Urinary bladder (tissue), 4 donors: ENCODE results near the gene ZNF165. TPM values are rescaled to one million over a fixed set of nuclear protein-coding genes. Genes with fewer than 3 reads are reported as not detected.
"Not testable (repeated sequence)": the region's sequence is repeated elsewhere in the genome, so short reads cannot be mapped to it uniquely, and the experiment has no call there.

Experiments
- DNase-seq: peaks from one replicate; pipeline ENCODE4 v3.0.0-alpha.2; 2015; ENCODE audit errors: extremely low spot score
- H3K27ac ChIP-seq: one replicate; pipeline ENCODE4 v1.5.1; 2013; ENCODE audit warnings: low read depth, mild to moderate bottlenecking, moderate library complexity
- H3K36me3 ChIP-seq: one replicate; pipeline ENCODE4 v1.6.1; 2013; ENCODE audit warnings: mild to moderate bottlenecking, moderate library complexity; ENCODE audit not compliant: insufficient read depth
- H3K4me1 ChIP-seq: one replicate; pipeline ENCODE4 v1.6.1; 2013; ENCODE audit warnings: mild to moderate bottlenecking, moderate library complexity; ENCODE audit not compliant: insufficient read depth
- H3K4me3 ChIP-seq: one replicate; pipeline ENCODE4 v1.5.1; 2013; ENCODE audit warnings: low read depth, low read length
- WGBS: extraction: QIAGEN DNeasy Blood & Tissue Kit; methylation state at CpG from one replicate; pipeline ENCODE4 v1.1.7; 2013; 5-methylcytosine and 5-hydroxymethylcytosine counted together
- polyA plus RNA-seq: library from polyadenylated mRNA; stranded (reverse); fragments of 200-250 nt; gene quantifications from one replicate; pipeline ENCODE4 v1.2.3, GENCODE V29; 2013
- total RNA-seq: library from RNA; depleted of rRNA; stranded (reverse); fragments of >200 nt; gene quantifications from one replicate; pipeline ENCODE4 v1.2.3, GENCODE V29; 2014
- donor health status: healthy with polysubstance abuse.
- donor health status: healthy.

Gene ZNF165
- total and polyA plus RNA-seq, 2 donors: 0.90 to 1.0 TPM

DNA sequence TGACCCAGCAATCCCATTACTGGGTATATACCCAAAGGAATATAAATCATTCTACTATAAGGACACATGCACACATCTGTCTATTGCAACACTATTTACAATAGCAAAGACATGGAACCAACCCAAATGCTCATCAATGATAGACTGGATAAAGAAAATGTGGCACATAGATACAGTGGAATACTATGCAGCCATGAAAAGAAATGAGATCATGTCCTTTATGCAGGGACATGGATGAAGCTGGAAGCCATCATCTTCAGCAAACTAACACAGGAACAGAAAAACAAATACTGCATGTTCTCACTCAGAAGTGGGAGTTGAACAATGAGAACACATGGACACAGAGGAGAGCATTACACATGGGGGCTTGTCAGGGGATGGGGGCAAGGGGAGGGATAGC is 22.3 kb downstream of the ZNF165 start:
- H3K27ac ChIP-seq, H3K4me3 ChIP-seq, H3K36me3 ChIP-seq, DNase-seq, H3K4me1 ChIP-seq: not testable (repeated sequence)

DNA sequence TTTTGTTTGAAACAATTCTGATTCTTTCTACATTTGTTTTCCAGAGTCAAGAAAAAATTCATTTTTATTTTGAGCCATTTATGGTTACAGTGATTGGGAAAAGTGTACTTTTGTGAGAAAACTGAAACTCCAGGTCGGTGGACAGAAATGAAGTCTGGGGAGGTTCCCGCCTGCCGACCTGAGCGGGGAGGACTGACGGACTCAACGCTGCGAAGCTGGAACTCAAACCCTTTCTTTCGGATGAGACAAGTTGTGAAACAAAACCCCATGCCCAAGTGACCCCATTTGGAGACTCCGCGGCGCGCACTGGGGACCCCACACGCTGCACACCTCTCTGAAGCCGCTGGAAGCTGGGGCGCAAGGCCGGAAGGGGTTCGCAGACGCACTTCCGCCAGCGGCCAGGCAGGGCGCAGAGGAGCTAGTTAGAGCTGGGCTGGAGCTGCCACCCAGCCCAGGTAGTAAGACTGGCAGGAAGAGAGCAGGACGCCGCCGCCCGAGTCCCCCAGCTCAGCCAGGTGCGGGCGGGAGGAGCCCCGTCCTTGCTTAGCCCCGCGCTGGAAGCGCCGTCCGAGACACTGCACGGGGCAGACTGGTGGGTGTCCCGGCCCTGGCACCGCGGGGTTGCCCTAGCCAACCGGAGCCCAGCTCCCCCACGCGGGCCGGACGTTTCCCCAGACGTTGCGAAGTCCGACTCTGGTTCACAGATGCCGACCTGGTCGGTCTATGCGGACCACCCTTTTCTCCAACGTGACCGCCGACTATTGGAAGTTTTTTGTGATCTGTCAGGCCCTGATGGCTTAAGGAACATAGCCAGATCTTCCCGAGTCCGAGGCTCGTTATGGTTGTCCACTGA is 24.2 kb downstream of the ZNF165 start:
- DNase-seq: peak; percentile 45
- H3K4me1 ChIP-seq: no peaks in the 10 kb centered on the region
- peak overlapping the region; percentile 60 for H3K4me3 ChIP-seq
- H3K36me3 ChIP-seq: no peaks in the 10 kb centered on the region
- WGBS: under 1% methylated on average over 54 of the region's 54 CpGs
- peak overlapping the region; percentile 39 for H3K27ac ChIP-seq

DNA sequence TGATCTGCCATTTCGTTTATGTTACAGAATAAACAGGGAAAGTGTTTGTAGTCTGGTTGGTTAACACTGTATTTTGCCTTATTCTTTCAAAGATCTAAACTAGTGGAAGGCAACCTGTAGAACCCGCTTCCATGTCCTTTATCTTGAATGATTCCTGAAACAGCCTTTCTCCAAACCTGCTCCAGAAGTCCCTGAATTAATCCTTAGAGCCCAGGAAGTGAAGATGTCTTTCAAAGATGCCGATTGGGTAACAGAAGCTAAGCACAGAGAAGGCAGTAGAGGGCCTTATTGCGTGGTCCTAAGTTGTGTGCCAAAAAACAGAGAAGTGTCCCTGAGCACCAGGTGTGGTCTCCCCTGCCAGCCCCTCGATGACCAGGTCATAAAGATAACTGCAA is 24.9 kb downstream of the ZNF165 start:
- Histone ChIP-seq H3K27ac (no peak overlapping the region), H3K4me3 (peak overlapping the region; percentile 60), H3K4me1 (no peaks in the 10 kb centered on the region), H3K36me3 (no peaks in the 10 kb centered on the region)
- DNase-seq: no peak
- 16% methylated on average over 5 of the region's 5 CpGs for WGBS

DNA sequence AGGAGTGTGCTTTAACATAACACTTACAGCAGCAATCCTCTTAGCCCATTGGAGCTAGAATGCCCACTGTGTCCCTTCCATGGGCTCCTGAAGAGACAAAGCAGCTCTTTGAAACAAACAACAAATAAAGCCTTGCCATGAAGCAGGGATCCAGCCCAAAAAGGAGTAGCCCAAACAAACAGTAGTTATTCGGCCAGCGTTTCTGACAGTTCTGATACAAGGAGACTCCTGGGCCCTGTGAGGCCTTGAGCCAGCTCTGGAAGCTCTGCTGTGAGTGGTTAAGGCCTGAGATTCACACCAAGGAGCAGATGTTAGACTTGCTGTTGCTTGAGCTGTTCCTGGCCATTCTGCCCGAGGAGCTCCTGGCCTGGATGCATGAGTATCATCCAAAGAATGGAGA is 27.1 kb downstream of the ZNF165 start:
- H3K36me3 ChIP-seq: no peaks in the 10 kb centered on the region
- H3K4me1 ChIP-seq: no peaks in the 10 kb centered on the region
- 80% methylated on average over 3 of the region's 3 CpGs for WGBS
- H3K4me3 ChIP-seq: no peak overlapping the region
- DNase-seq: no peak
- H3K27ac ChIP-seq: no peak overlapping the region

DNA sequence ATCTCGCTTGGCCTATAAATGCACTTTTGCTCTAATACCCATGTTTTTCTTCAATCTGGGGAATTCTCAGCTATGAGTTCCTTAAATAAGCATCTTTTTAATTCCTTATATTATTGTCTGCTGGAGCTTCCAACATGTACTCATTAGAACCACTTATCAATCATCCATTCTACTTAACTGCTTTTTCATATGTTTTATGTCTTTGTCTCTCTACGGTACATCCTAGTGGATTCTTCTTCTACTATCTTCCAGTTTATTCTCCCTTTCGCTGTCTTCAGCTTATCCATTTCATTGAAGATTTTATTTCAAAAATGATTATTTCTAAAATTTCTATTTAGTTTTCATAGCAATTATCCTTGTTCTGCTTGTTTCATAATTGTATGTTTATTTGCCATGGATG is 31.6 kb downstream of the ZNF165 start:
- H3K27ac ChIP-seq: no peak overlapping the region
- H3K36me3 ChIP-seq: peaks cover 1% of the 10 kb centered on the region
- H3K4me3 ChIP-seq: no peak overlapping the region
- DNase-seq: no peak
- WGBS: 81% methylated on average over 3 of the region's 3 CpGs
- H3K4me1 ChIP-seq: no peaks in the 10 kb centered on the region

DNA sequence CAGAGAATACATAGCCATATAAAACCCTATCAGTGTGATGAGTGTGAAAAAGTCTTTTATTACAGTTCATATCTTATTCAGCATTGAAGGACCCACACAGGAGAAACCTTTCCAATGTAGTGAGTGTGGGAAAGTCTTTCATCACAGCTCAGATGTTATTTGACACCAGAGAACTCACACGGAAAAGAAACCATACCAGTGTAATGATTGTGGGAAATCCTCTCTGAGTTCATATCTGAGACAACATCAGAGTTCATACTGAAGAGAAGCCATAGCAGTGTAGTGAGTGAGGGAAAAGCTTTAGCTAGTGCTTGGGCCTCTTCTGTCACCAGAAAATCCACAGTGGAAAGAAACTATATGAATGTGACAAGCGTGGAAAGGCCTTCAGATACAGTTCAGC is 35.4 kb downstream of the ZNF165 start:
- Histone ChIP-seq H3K27ac (no peak overlapping the region), H3K4me3 (no peak overlapping the region), H3K36me3 (peaks cover 1% of the 10 kb centered on the region), H3K4me1 (no peaks in the 10 kb centered on the region)
- DNase-seq: no peak
- WGBS: 80% methylated on average over 2 of the region's 2 CpGs

DNA sequence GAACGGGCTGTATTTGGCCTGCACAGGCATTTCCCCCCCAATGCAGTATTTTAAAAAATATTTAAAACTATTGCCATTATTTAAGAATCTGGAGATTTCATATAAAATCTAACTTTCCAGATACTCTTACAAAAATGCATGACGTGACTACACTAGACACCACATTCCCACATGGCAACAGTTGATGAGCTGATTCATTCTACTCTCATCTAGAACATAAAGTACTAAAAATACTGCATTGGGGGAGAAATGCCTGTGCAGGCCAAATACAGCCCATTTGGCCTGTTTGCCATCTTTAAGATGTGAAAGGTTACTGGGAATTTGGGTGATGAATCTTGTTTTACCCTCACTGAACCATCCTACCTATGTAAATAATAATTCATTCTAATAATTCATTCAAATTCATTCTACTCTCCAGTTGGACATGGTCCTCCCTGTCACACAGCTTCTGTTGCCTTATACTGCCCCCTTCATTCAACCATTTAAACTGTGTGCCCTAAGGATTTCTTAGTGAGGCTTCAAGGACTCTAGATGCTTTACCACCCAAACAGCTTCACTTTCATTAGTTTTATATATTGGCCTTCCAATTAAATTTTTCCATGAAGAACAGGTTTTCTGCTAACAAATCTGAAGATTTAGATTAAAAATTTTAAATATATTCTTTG is 37.1 kb downstream of the ZNF165 start:
- WGBS: 91% methylated on average over 2 of the region's 2 CpGs
- peaks cover 1% of the 10 kb centered on the region for H3K36me3 ChIP-seq
- no peaks in the 10 kb centered on the region for H3K4me1 ChIP-seq
- no peak overlapping the region for H3K4me3 ChIP-seq
- no peak for DNase-seq
- no peak overlapping the region for H3K27ac ChIP-seq

DNA sequence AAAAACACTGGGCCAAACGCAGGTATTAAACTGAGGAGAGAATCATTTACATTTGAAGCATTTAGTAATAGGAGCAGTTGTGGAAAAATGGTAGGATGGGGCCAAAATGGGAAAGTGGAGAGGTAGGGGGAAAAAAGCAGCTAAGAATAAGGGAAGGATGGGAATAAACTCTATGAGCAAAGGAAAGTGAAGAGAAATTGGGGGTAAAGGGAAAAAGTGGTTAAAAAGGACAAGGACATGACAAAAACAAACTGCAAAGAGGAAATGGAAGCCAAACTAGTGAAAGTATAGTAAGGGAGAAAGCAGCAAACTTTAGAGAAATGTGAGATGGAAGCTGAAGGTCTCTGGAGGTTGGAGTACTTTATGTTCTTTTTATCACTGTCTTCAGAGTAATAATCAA is 37.8 kb downstream of the ZNF165 start:
- WGBS: 68% methylated on average over 1 of the region's 1 CpG
- Histone ChIP-seq H3K36me3 (peaks cover 1% of the 10 kb centered on the region), H3K4me3 (no peak overlapping the region), H3K4me1 (no peaks in the 10 kb centered on the region), H3K27ac (no peak overlapping the region)
- DNase-seq: no peak

DNA sequence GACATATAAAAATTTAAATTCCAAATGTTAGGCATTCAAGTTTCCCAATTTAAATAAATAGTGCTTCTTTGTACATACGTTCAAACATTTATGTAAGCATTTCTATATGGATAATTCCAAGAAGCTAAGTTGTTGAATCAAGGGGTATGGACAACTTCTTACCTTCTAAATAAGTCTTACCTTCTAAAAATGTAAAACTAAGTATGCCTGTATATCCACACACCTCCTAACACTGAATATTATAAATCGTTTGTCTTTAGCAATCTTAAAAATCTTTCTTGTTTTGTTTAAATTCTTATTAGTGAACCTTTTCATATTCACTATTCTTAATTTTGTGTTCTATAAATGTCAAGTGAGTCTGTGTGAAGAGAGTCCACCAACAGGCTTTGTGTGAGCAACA is 41.5 kb downstream of the ZNF165 start:
- Histone ChIP-seq H3K4me3 (no peak overlapping the region), H3K4me1 (no peaks in the 10 kb centered on the region), H3K27ac (no peak overlapping the region), H3K36me3 (no peaks in the 10 kb centered on the region)
- DNase-seq: no peak
- 91% methylated on average over 2 of the region's 2 CpGs for WGBS

DNA sequence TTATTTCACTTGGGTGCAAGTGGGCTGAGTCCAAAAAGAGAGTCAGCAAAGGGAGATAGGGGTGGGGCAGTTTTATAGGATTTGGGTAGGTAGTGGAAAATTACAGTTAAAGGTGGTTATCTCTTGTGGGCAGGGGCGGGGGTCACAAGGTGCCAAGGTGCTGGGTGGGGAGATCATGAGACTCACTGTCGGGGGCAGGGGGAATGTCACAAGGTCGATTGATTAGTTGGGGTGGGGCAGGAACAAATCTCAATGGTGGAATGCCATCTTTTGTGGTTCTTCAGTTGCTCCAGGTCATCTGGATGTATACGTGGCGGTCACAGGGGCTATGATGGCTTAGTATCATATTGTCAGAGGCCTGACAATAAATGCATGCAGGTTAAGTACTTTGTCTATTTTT is 41.9 kb downstream of the ZNF165 start:
- 95% methylated on average over 5 of the region's 5 CpGs for WGBS
- DNase-seq, H3K4me1 ChIP-seq, H3K4me3 ChIP-seq, H3K36me3 ChIP-seq, H3K27ac ChIP-seq: not testable (repeated sequence)

DNA sequence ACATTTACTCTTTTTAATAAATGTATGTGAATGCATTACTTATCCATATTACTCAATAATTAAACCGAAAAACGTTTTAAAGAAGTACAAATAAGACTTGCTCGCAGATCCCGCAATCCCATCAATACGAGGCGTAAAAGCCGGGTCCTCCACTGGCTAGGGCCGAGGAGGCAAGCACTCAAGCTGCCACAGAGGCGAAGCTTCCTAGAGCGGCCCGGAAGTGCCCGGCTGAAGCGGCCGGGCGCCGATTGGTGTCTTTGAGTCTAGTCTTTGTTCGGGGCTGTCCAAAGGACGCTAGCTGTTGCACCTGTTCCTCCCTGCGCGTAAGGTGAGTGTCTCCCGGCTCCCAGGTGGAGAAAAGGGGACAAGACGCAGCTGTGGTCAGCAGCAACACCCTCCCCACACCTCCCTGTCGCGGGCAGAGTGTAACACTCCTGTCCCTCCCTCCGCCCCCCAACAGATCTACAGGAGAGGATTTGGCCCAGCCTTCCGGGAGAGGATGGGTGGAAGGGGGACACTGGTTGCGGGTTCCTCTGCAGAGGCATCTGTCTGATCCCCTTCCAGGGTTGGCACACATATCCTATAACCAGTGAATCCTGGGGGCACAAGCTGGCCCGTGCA is 44.1 kb downstream of the ZNF165 start, which contains the start of gene ZSCAN16:
TSS of gene ZSCAN16 (plus strand) at position 260 of the 621 bp plus-strand sequence. CDS start 835 bp downstream, outside the sequence.
- peaks cover 2% of the 10 kb centered on the region for H3K36me3 ChIP-seq
- H3K27ac ChIP-seq: no peak within 1 kb of the TSS
- DNase-seq: no peak
- peak within 1 kb of the TSS; percentile 52 for H3K4me3 ChIP-seq
- WGBS: under 1% methylated on average over 28 of the region's 28 CpGs
- no peaks in the 10 kb centered on the region for H3K4me1 ChIP-seq

DNA sequence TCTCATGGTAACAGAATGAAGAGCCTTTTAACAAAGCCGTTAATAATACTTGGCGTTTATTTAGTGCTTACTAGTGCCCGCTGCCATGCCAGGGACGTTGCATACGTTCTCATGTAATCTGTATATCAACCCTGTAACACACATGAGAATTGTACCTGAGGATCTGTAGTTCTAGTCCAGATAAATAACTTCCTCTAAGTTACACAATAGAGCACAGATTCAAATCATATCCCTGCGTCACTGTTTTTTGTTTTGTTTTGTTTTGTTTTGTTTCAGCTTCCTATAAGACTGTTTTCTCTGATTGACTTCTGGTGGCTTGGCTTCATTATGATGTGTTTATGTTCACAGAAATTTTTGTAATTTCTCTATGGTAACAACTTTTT is 44.6 kb downstream of the ZNF165 start:
- 12% methylated on average over 6 of the region's 6 CpGs for WGBS
- Histone ChIP-seq H3K27ac (no peak overlapping the region), H3K4me1 (no peaks in the 10 kb centered on the region), H3K4me3 (peak overlapping the region; percentile 52), H3K36me3 (peaks cover 2% of the 10 kb centered on the region)
- no peak for DNase-seq

DNA sequence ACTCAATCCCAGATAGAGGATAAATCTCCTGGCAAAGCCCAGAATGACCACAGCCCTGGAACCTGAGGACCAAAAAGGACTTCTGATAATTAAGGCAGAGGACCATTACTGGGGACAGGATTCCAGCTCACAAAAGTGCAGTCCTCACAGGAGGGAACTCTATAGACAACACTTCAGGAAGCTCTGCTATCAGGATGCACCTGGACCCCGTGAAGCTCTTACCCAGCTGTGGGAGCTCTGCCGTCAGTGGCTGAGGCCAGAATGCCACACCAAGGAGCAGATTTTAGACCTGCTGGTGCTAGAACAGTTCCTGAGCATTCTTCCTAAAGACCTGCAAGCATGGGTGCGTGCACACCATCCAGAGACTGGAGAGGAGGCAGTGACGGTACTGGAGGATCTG is 45.0 kb downstream of the ZNF165 start:
- no peak for DNase-seq
- Histone ChIP-seq H3K27ac (no peak overlapping the region), H3K36me3 (peaks cover 2% of the 10 kb centered on the region), H3K4me1 (no peaks in the 10 kb centered on the region), H3K4me3 (no peak overlapping the region)
- WGBS: 71% methylated on average over 4 of the region's 4 CpGs

DNA sequence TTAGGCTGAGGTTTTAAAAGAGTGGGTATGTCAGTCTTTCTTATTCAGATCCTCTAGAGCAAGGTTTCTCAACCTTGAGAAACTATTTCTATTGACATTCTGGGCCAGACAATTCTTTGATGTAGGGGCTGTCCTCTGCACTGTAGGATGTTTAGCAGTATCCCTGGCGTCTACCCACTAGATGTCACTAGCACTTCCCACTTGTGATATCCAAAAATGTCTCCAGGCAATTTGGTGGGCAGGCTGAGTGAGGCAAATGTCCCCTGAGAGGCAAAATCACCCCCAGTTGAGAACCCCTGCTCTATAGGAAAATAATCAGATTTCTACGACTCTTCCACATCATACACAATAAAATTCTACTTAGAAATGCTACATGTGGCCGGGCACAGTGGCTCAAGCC is 53.6 kb downstream of the ZNF165 start:
- DNase-seq: no peak
- 49% methylated on average over 3 of the region's 3 CpGs for WGBS

More for the DNA sequence above, 53.6 kb downstream of the ZNF165 start:
- Histone ChIP-seq H3K27ac (no peak overlapping the region), H3K4me1 (no peaks in the 10 kb centered on the region), H3K4me3 (no peak overlapping the region), H3K36me3 (peaks cover 3% of the 10 kb centered on the region)
